ENCODE measurements around the gene NSMCE1. TPM values are rescaled to one million over a fixed set of nuclear protein-coding genes. Genes with fewer than 3 reads are reported as not detected.

NSMCE1 gene
- total and polyA plus RNA-seq, 2 of the 8 experiments (the other 6 are each of a cell fraction or from before 2014, with no cell fraction given) = 8.1 to 16.6 TPM

- H3K23me2 ChIP-seq (ENCODE audit: low read depth, low read length) = no peaks in the 10 kb centered on the region; the same call in 1 of the 2 replicates
- 89% methylated on average over 8 of the region's 8 CpGs; no CpG with 5 or more reads in 1 of the 2 experiments for WGBS, 2 experiments (ENCODE audit: extremely low coverage in 1 of 2, insufficient coverage in 1 of 2, insufficient read length in 1 of 2, insufficient replicate concordance in 2 of 2, low coverage in 1 of 2, low lambda C conversion rate in 2 of 2, missing lambda C conversion rate in 1 of 2)
- no peak overlapping the region for H4K91ac ChIP-seq (replicated peaks; ENCODE audit: insufficient read length, low read length)
- H3K36me3 ChIP-seq (ENCODE audit: control insufficient read depth in 2 of 4, insufficient read depth in 4 of 4, low read length in 3 of 4) = peaks cover 0 to 9% (median 2%) of the 10 kb centered on the region in 4 experiments; a peak in 4 of 8 replicates
- H3K4me1 ChIP-seq (replicated peaks in 1 of 4; ENCODE audit: control insufficient read depth in 3 of 4, insufficient read depth in 4 of 4, low read length in 3 of 4) = no peaks in the 10 kb centered on the region; a peak in 1 of 7 replicates
- DNase-seq (ENCODE audit: low read depth in 1 of 2, low spot score in 2 of 2) = no peak
- H3K14ac ChIP-seq (ENCODE audit: insufficient read length) = no peak overlapping the region
- no peaks in the 10 kb centered on the region for H3K79me1 ChIP-seq (ENCODE audit: low read depth, low read length)
- no peak overlapping the region for H3K23ac ChIP-seq (ENCODE audit: insufficient read length)
- no peak overlapping the region for H3K4ac ChIP-seq (replicated peaks; ENCODE audit: insufficient read length, low read depth, low read length)
- no peak overlapping the region for H3K4me2 ChIP-seq (ENCODE audit: insufficient read depth in 1 of 2, low read depth in 2 of 2, low read length in 2 of 2)
- no peak overlapping the region for H2AK5ac ChIP-seq (ENCODE audit: low read depth, low read length)
- H3K79me2 ChIP-seq (ENCODE audit: control insufficient read depth in 1 of 2, insufficient read depth in 2 of 2, low read length in 2 of 2) = peaks cover 0 to 7% of the 10 kb centered on the region in 2 experiments; a peak in 1 of 4 replicates
- H2BK20ac ChIP-seq (ENCODE audit: low read length) = no peak overlapping the region
- H4K20me1 ChIP-seq (replicated peaks in 1 of 2; ENCODE audit: control insufficient read depth in 1 of 2, insufficient read depth in 2 of 2, low read length in 2 of 2) = no peaks in the 10 kb centered on the region
- no peaks in the 10 kb centered on the region for H3K9me3 ChIP-seq (ENCODE audit: insufficient read depth in 2 of 2, low read depth in 1 of 2, low read length in 1 of 2)
- H2BK12ac ChIP-seq (ENCODE audit: low read depth, low read length) = no peak overlapping the region
- POLR2A ChIA-PET (ENCODE audit: partially characterized antibody) = interaction anchor here (1.1 kb wide), 1 partner anchor 9 kb away, joined by 3 read pairs; no protein-coding TSS in a partner anchor
- no peak overlapping the region for H2AFZ ChIP-seq (ENCODE audit: low read length)
- H3K18ac ChIP-seq (ENCODE audit: extremely low read depth, low read length) = no peak overlapping the region
- CTCF ChIA-PET (ENCODE audit: partially characterized antibody) = no interaction called here
- H2BK15ac ChIP-seq (ENCODE audit: low read length) = no peak overlapping the region
- H3K56ac ChIP-seq (replicated peaks; ENCODE audit: insufficient read length, low read depth, low read length) = no peak overlapping the region
- H3K27me3 ChIP-seq (replicated peaks in 1 of 4; ENCODE audit: control insufficient read depth in 3 of 4, extremely low read depth in 1 of 4, insufficient read depth in 3 of 4, low read length in 3 of 4) = no peaks in the 10 kb centered on the region
- H3K4me3 ChIP-seq (ENCODE audit: extremely low read depth in 1 of 4, insufficient read depth in 2 of 4, low read depth in 3 of 4, low read length in 4 of 4) = no peak overlapping the region
- H2BK120ac ChIP-seq (replicated peaks; ENCODE audit: low read depth, low read length) = no peak overlapping the region
- no peak overlapping the region for H4K5ac ChIP-seq (ENCODE audit: insufficient read length, low read depth, low read length)
- no peak for FAIRE-seq
- no peak overlapping the region; the same call in 1 of the 2 replicates for H4K8ac ChIP-seq (ENCODE audit: extremely low read depth, insufficient read depth, low read length)
- H2BK5ac ChIP-seq (ENCODE audit: low read depth, low read length) = no peak overlapping the region
- H3K27ac ChIP-seq (ENCODE audit: low read depth, low read length) = no peak overlapping the region
- no peak overlapping the region for H3K9ac ChIP-seq (replicated peaks in 1 of 4; ENCODE audit: extremely low read depth in 1 of 4, low read depth in 3 of 4, low read length in 3 of 4)
- no peak for TF ChIP-seq RXRA (IDR thresholded peaks at IDR 0.05; ENCODE audit: insufficient read depth, low read depth, low read length)
- TF ChIP-seq YY1 (IDR thresholded peaks at IDR 0.05; ENCODE audit: low read depth, low read length) = no peak
Observed at GRCh38 chr16:27208081-27208680, 60.4 kb downstream of the NSMCE1 start.

All from H1 (cell line).